Activated gamma-delta T cell (primary cell): ENCODE data around the gene CSF3.
A peak's percentile ranks its signal among the peaks of the same experiment; 100 is the strongest.

Experiments used
- DNase-seq: peaks from one replicate; lab custom pipeline; 2025; lab: John Stamatoyannopoulos, UW

CSF3 gene

GRCh38 chr17:40062329-40063186, 47.3 kb downstream of the CSF3 start, which contains the start of gene THRA:
Gene THRA, plus strand, starts transcription at chr17:40062965. Its CDS starts 11,524 bp downstream, at chr17:40074489.
- DNase-seq: peak; percentile 61

GRCh38 chr17:40063187-40063771, 48.0 kb downstream of the CSF3 start:
- no peak for DNase-seq

- DNase-seq: no peak
These were observed 48.8 kb downstream of the CSF3 start for GRCh38 chr17:40063901-40064531.

DNA sequence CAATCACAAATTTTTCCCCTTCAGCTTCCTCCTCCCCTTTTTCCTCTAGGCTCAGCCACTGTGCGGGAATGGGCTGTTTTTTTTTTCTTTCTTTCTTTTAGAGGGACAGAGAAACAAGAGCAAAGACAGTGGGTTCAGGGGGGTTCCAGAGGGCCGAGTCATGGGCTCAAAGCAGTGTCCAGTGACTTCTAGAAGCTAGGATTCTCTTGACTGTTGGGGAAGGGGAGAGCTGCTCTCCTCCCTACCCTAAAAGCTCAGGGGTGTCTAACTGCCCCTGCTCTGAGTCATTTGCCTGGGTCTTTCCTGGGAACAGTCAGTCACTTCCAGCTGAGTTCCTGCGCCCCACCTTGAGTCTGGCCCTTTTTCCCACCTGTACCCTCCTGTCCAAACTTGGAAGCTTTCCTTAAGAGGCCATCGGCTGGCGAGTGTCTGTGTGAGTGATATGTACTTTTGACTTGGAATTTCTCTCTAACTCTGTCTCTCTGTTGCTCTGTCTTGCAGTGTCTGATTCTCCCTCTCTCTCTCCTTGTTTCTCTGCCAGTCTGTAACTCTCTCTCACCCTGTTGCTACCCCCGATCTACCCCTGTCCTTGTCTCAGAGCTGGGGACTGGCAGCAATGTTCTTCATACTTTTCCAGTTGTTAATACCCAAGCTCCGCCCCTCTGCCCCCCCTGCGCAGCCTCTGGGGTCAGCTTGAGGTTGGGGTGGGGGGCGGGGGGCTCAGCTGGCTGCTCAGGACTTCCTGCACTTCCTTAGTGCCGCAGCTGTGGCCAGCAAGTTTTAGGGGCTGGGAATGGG, 49.9 kb downstream of the CSF3 start:
- no peak for DNase-seq

- DNase-seq: no peak
These were observed 50.7 kb downstream of the CSF3 start for GRCh38 chr17:40065769-40066510.
